ENCODE data around the gene C5orf15.
A peak's percentile ranks its signal among the peaks of the same experiment; 100 is the strongest.

DNA sequence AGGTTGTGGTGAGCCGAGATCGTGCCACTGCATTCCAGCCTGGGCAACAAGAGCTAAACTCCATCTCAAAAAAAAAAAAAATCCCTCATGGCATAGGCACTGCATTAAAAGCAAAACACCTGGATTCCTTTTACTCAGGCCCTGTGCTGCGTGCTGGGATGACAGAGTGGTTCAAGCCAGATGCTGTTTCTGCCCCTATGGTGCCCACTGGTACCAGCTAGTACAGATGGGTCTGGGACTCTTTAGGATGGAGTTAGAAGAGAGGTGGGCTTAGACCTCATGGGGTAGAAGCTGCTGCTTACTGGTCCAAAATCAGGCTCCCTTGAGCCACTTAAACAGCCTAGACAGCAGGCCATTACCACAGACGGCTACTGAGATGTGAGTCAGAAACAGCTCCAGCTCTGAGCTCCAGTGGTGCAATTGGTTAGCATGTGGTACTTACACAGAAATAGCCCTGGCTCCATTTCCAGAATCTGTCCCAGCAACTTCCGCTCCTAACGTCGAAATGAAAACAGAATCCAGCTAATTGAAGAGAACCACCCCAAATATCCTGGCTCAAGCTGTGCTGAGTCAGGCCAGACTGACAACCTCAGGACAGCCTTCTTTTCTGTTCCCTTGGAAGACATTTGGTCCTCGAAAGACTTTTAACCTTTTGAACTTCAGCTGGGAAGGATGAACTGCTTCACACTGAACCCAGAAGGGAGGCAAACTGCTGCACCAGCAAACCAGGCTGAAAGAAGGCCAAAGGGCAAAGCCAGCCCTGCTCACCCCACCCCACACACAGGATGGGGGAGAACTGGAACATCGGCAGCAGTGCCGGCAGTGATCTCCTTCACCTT is 15.5 kb downstream of the C5orf15 start:
- peak; percentile 31 to 69 for TF ChIP-seq GABPA (IDR thresholded peaks at IDR 0.05 in 1 of 2, conservative IDR thresholded peaks at IDR 0.05 in 1 of 2)
- TF ChIP-seq, protein P1, sequence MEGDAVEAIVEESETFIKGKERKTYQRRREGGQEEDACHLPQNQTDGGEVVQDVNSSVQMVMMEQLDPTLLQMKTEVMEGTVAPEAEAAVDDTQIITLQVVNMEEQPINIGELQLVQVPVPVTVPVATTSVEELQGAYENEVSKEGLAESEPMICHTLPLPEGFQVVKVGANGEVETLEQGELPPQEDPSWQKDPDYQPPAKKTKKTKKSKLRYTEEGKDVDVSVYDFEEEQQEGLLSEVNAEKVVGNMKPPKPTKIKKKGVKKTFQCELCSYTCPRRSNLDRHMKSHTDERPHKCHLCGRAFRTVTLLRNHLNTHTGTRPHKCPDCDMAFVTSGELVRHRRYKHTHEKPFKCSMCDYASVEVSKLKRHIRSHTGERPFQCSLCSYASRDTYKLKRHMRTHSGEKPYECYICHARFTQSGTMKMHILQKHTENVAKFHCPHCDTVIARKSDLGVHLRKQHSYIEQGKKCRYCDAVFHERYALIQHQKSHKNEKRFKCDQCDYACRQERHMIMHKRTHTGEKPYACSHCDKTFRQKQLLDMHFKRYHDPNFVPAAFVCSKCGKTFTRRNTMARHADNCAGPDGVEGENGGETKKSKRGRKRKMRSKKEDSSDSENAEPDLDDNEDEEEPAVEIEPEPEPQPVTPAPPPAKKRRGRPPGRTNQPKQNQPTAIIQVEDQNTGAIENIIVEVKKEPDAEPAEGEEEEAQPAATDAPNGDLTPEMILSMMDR (IDR thresholded peaks at IDR 0.05; ENCODE audit: low read depth, low read length, missing input control) = no peak
- TF ChIP-seq, protein P2, sequence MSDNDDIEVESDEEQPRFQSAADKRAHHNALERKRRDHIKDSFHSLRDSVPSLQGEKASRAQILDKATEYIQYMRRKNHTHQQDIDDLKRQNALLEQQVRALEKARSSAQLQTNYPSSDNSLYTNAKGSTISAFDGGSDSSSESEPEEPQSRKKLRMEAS (IDR thresholded peaks at IDR 0.05) = peak; percentile 68
